Tibial artery (tissue), 4 donors: Measurements from ENCODE around the gene SLC35B2.

ENCODE experiments used
- DNase-seq, 2 donors: peaks; one replicate each; pipeline ENCODE4 v3.0.0-alpha.2; 2019
- H3K27ac ChIP-seq, 2 donors: fragments of 200-600 bp; sonication (generic) in 1 of 2; 1 replicate in 1 of 2; 2 replicates in 1 of 2; pipeline ENCODE4 v1.5.1; 2018 to 2019; ENCODE audit warnings: mild to moderate bottlenecking in 1 of 2
- H3K27me3 ChIP-seq, 2 donors: fragments of 200-600 bp; sonication (generic) in 1 of 2; one replicate each; pipeline versions ENCODE4 v1.5.1 to v1.6.0; 2016 to 2019
- H3K36me3 ChIP-seq, 3 donors: fragments of 200-600 bp; sonication (generic) in 2 of 3; one replicate each; pipeline ENCODE4 v1.5.1; 2016 to 2019; ENCODE audit warnings: mild to moderate bottlenecking in 2 of 3
- H3K4me1 ChIP-seq, 4 donors: fragments of 200-600 bp; sonication (generic) in 2 of 4; 1 replicate in 3 of 4; 2 replicates in 1 of 4; pipeline ENCODE4 v1.5.1; 2016 to 2019
- H3K4me3 ChIP-seq, 2 donors: fragments of 200-600 bp; sonication (generic) in 1 of 2; 1 replicate in 1 of 2; 2 replicates in 1 of 2; pipeline ENCODE4 v1.5.1; 2018 to 2019; ENCODE audit warnings: mild to moderate bottlenecking in 2 of 2
- H3K9me3 ChIP-seq, 3 donors: fragments of 200-600 bp; sonication (generic) in 1 of 3; one replicate each; pipeline ENCODE4 v1.5.1; 2016 to 2019
- CTCF ChIP-seq, 2 experiments: fragments of 200-600 bp in 1 of 2; fragments of 450-650 bp in 1 of 2; IDR thresholded peaks; one replicate each; pipeline ENCODE4 v1.5.1; 2017 to 2019; ENCODE audit warnings: antibody characterized with exemption in 2 of 2, mild to moderate bottlenecking in 1 of 2, moderate library complexity in 1 of 2
- intact Hi-C: fragments of 100-400 bp; cut with DNase I; formaldehyde crosslinking; loops from one replicate; pipeline ENCODE4 v1.15.0; 2023; ENCODE audit warnings: low total_unique reads

SLC35B2 gene

GRCh38 chr6:44265722-44266233 is 8.4 kb upstream of the SLC35B2 start:
- no peaks in the 10 kb centered on the region for H3K9me3 ChIP-seq
- H3K36me3 ChIP-seq = peaks cover 0 to 6% (median 0%) of the 10 kb centered on the region in 3 donors
- intact Hi-C loops = loop anchor here (5.0 to 10.0 kb wide), 3 partner anchors 72 to 171 kb away; partner anchors contain the start of gene CDC5L
- no peak for DNase-seq
- peaks cover 0 to 29% of the 10 kb centered on the region in 2 donors for H3K27me3 ChIP-seq
- peak overlapping the region; percentile 68 to 82 for H3K27ac ChIP-seq
- H3K4me1 ChIP-seq = peaks cover 0 to 46% (median 32%) of the 10 kb centered on the region in 4 donors
- TF ChIP-seq CTCF (IDR thresholded peaks at IDR 0.05) = no peak
- peak overlapping the region; percentile 64 to 72 for H3K4me3 ChIP-seq

- H3K27me3 ChIP-seq = peaks cover 0 to 22% of the 10 kb centered on the region in 2 donors
- peak within 1 kb of the TSS; percentile 64 to 72 for H3K4me3 ChIP-seq
- H3K4me1 ChIP-seq = peaks cover 0 to 40% (median 27%) of the 10 kb centered on the region in 4 donors
- peak within 1 kb of the TSS; percentile 68 to 82 for H3K27ac ChIP-seq
- no peaks in the 10 kb centered on the region for H3K9me3 ChIP-seq
- intact Hi-C loops = loop anchor here (5.0 to 10.0 kb wide), 3 partner anchors 72 to 170 kb away; partner anchors contain the start of gene CDC5L
- peak in 1 of 2 experiments; percentile 3 for TF ChIP-seq CTCF (IDR thresholded peaks at IDR 0.05)
- peaks cover 0 to 8% (median under 1%) of the 10 kb centered on the region in 3 donors for H3K36me3 ChIP-seq
- DNase-seq = peak; percentile 95 to 97
Measured at GRCh38 chr6:44265007-44265721, 7.8 kb upstream of the SLC35B2 start, which contains the start of gene NFKBIE. TSS of gene NFKBIE (minus strand) at chr6:44265551. CDS start at chr6:44265346, 205 bp downstream.

DNA sequence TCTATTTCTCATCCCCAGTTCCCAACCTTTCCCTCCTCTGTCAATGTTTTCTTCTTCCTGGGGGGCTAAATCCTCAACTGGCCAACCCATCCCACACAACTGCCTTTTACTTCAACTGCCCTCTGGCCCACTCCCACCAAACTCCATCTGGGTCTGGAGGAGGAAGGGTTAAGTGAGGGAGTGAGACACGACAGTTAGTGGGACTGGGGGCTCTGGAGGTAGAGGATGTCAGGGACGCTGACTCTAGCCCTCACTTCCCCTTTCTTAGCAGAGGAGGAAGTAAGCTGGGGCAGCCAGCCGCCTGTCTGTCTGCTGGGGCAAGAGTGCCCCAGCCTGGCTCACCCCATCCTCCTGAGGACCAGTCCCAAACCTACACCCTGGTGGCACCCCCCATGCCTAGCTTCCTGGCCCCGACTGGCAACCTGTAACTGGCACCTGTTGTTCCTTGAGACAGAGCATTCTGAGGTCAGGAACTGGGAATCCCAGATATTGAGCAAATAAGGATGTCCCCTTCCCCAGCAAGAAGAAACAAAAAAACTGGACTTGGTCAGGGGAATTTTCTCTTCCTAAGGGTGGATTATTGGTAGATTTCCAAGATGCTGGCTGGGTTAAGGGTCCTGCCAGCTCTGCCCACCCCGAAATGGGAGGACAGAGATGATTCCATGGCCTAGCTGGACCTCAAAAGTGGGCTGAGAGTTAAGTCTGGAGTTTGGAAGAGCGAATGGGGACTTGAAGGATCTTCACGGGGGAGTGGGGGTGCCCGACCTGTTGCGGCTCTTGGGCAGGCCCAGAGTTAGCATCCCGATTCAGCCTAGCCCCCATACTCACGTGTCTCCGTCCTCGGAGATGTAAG is 7.1 kb upstream of the SLC35B2 start:
- Histone ChIP-seq H3K27ac (peak overlapping the region; percentile 68 to 82), H3K4me1 (peaks cover 0 to 37% (median 26%) of the 10 kb centered on the region in 4 donors), H3K4me3 (peak overlapping the region; percentile 64 to 72), H3K36me3 (peaks cover 0 to 15% (median 5%) of the 10 kb centered on the region in 3 donors), H3K9me3 (no peaks in the 10 kb centered on the region), H3K27me3 (peaks cover 0 to 15% of the 10 kb centered on the region in 2 donors)
- intact Hi-C loops = loop anchor here (5.0 to 10.0 kb wide), 3 partner anchors 73 to 170 kb away; partner anchors contain the start of gene CDC5L
- DNase-seq = no peak
- TF ChIP-seq CTCF (IDR thresholded peaks at IDR 0.05) = no peak

GRCh38 chr6:44263354-44264100 is 6.2 kb upstream of the SLC35B2 start:
- H3K36me3 ChIP-seq = peaks cover 0 to 20% (median 5%) of the 10 kb centered on the region in 3 donors
- TF ChIP-seq CTCF (IDR thresholded peaks at IDR 0.05) = no peak
- no peak overlapping the region for H3K27ac ChIP-seq
- H3K9me3 ChIP-seq = no peaks in the 10 kb centered on the region
- intact Hi-C loops = loop anchor here (10.0 kb wide), 1 partner anchor 169 kb away; no protein-coding TSS in a partner anchor
- peak overlapping the region; percentile 64 to 72 for H3K4me3 ChIP-seq
- peaks cover 0 to 7% of the 10 kb centered on the region in 2 donors for H3K27me3 ChIP-seq
- H3K4me1 ChIP-seq = peaks cover 0 to 37% (median 26%) of the 10 kb centered on the region in 4 donors
- DNase-seq = no peak
